ENCODE measurements around the gene HCN4.
"Not testable (repeated sequence)": the region's sequence is repeated elsewhere in the genome, so short reads cannot be mapped to it uniquely, and the experiment has no call there.

HCN4 gene

DNA sequence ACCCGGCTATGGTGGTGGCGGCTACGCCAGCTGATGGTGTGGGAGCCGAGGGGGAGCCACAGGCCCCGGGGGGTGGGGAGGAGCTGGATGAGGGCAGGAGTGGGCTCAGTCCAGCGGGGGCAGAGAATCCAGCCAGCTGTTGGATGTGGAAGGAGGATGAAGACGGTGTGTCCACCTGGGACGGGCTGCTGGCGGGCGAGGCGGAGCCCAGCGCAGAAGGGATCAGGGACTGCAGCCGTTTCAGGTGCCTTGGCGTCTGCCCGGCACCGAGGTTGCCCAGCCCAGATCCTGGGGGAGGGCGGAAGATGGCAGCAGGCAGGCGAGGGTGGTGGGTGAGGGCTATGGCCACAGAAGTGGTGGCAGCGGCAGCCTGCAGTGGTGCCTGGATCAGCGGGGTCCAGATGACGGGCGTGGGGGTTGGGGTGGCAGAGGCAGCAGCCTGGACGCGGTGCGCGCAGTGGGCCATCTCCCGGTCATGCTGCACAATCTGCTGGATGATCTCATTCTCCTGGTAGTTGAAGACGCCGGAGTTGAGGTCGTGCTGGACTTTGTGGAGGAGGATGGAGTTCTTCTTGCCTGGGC, 45.3 kb downstream of the HCN4 start:
- DNase-seq = no peak

DNA sequence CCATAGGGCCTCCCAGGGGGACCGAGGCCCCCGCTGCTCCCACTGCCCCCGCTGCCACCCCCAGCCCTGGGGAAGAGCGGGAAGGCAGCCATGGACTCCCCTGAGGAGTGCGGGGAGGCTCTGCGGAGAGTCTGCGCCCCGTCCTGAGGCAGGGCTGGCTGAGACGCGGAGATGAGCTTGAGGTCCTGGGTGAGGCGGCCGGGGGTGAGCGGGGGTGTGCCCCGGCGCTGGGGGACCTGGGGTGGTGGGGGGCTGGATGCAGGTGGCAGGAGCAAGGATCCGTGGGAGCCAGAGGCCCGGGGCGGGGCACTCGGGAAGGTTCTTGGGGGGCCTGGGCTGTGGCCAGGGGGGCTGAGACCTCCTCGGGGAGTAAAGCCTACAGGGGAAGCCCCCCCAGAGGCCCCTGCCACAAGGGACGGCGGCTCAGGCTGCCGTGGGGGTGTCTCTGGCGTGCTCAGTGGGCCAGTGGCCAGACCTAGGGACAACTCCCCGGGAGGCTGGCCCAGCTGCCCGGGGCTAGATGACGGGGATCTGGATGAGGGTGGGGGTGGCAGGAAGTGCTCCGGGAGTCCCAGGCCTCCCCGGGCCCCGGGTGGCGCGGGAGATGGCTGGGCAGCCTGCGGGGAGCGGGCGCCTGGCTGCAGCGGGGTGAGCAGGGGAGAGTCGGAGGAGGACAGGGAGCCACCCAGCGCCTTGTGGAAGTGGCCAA, 45.9 kb downstream of the HCN4 start:
- no peak for DNase-seq

DNA sequence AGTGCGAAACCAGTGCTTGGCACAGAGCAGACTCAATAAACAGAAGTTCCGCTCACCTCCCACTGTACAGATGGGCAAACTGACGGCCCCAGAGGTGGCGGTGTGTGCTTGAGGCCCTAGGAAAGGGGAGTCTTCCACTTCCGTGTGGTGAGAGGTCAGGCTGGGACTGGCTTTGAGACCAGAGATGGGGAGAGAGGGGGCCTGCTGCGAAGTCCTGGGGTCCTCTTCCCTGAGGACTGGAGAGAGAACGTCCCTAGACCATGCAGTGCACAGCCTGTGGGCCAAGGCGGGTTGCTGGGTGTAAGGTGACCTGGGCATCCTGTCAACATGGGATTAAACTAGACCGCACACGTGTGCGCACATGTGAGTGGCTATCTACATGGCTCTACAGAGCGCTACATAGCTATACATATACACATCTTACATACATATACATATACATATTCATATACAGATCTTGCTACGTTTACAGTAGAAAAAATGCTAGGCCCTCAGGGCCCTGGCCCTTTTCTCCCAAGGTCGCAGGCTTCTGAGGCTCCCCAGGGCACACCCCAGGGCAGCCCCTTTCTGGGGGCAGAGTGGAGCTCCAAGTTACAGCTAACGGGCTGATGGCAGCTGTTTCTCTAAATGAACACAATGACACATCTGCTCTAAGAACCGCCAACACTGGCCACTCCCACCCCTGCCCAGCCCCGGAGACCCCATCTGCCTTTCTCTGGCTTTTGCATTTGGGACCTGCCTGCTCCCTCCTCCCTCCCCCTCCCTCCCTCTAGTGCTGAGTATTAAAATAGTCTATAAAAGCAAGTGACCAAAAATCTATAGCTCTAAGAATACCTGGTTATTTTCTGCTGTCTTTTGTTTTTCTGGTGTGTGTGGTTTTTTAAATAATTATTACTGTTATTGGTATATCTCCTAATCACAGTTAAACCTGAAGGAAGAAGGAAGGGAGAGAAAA, 47.0 kb downstream of the HCN4 start:
- DNase-seq = no peak

DNA sequence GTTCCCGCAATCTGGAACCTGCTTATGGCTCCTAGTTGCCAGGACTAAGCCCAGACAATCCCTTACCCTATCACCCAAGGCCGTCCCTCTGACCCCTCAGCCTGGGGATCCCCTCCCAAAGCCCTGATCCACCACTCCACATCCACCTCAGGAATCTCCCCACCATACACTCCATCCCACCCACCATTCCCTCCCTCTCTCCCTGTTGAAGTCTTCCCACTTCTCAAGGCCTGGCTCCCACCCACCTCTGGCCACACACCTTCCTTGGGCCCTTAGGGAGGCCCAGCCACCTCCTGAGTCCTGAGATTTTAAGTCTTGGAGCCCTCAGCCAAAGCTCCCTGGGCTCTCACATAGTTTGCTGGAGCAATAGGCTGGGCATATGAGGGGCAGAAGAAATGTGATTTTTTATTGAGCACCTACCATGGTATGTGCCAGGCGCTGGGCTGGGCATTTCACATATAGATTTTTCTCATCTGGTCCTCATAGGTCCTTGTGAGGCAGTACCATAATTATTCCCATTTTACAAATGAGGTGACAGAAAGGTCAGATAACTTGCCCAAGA, 48.1 kb downstream of the HCN4 start:
- no peak for DNase-seq

DNA sequence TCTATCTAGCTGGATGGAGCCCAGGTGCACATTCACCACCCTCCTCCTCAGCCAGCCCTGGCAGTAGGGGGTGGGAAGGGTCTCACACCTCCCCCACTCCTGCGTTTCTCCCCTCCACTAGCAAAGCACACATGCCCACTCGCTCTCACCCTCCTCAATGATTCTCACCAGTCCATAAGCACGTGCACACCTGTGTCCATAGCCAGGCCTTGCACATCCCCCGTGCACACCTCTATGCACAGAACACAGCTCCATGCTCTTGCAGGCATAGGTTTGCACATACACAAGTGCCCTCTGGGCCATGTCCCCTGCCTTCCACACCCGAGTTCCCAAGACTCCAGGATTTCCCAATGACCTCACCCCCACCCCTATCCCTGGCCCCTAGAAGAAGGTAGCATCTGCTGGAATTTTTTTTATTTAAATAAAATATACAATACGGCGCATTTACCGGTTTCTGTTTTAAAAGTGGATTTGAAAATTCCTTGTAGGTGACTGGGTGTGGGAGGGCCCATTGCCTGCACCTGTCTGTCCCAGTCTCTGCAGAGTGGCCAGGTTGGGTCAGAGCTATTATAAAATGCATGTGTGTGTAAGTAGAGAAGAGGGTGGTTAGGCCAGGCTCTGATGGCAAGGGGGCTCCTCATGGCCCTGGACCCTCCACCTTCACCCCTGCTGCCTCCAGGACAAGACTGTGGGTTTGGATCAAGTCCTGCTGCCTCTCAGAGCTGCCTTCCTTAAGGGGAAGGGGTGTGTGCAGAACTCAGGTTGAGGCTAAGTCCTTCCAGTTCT, 49.1 kb downstream of the HCN4 start:
- no peak for DNase-seq

DNA sequence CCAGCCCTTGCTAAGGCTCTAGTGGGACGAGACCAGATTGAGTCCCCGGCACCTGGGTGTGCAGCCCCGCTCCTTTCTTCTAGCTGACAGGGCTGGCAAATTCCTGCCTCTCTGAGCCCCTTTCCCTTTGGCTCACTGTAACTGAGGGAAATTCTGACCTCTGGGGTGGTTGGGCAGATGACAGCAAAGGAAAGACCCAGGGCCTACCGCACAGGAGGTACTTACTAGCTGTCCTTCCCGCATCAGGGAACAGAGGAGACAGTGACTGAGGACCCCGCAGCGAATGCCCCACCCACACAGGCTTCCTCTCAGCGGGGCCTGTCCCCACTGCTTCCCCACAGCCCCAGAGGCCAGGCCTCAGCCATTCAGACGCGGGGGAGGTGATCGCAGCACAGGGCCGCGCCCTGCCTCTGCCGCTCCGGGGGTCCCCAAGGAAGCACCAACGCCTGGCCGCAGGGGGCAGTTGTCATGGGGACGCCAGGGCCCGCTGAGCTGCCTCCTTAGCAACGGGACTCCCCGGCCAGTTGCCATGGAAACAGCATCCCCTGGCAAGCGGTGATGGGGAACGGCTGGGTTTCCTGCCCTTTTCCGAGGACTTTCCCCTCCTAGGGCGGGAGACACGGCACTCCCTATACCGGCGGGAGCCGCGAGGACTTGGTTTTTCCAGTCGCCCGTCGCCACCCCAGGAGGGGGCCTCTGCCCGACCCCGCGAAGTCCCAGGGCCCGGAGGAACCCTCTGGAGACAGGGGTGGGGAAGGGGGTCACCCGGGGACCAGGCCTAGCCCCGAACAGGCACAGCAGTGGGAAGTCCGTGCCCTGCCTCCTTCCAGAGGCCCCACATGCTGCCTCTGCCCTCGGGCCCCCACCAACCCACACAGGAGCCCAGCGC, 50.1 kb downstream of the HCN4 start:
- DNase-seq = no peak

DNA sequence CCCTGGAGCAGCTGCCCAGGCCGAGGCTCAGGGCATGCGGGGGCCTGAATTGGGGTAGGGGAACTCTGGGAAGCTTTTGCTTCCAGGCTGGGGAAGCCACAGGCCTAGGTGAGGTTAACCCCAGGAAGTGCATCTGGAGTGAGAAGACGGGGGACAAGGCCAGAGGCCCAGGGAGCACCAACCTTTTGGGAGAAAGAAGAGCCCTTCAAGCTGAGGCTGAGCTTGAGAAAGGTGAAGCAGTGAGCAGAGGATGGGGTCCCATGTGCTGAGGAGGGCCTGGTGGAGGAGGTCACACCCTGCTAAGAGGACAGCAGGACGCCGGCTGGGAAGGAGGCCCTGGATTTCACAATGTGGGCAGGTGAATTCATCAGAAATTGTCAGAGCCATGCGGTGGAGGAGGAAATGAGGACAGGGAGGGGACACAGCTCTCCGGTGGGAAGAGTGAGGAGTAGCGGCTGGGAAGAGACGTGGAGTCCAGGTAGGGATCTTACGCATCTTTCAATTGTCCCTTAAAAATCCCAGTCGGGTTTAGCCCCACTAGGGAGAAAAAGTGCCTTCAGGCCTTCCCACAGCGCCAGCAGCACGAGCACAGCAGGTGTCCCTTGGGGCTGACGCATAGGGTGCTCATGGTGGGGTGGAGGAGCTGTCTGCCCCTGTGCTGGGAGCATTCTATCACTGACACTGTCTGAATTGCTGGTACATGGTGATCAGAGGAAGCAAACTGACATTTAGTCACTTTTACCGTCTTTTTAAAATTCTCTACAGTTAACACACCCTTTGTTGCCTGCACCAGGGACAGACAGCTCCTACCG, 50.9 kb downstream of the HCN4 start:
- DNase-seq = no peak

DNA sequence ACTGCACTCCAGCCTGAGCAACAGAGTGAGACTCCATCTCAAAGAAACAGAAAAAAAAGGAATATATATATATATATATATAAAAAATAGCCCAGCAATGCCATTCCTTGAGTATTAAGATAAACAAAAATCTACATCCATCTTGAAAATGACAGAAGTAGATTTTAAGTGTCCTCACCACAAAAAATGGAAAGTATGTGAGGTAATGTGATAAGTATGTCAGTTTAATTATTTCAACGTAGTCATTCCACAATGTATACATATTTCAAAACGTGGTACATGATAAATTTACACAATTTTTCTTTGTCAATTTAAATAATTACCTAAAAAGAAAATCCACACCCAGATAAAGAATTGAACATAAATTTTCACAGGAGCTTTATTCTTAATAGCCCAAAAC, 54.9 kb downstream of the HCN4 start:
- no peak for DNase-seq

DNA sequence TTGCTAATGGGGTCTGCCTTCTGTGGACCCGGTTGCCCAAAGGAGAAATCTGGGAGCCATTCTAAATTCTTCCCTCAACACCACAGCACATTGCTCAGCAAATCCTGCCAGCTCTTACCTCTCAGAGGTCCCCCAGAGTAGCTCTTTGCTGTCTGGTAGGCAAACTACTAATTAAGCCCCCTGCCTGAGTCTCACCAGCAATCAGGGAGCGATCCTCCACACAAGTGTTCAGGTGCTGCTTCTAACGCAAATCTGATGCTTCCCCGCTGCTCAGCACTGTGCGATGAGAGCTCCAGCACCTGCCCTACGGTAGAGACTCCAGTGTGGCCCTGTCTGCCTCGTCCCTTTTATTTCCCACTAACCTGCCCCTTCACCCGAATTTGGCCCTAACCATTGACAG, 60.5 kb downstream of the HCN4 start:
- no peak for DNase-seq

DNA sequence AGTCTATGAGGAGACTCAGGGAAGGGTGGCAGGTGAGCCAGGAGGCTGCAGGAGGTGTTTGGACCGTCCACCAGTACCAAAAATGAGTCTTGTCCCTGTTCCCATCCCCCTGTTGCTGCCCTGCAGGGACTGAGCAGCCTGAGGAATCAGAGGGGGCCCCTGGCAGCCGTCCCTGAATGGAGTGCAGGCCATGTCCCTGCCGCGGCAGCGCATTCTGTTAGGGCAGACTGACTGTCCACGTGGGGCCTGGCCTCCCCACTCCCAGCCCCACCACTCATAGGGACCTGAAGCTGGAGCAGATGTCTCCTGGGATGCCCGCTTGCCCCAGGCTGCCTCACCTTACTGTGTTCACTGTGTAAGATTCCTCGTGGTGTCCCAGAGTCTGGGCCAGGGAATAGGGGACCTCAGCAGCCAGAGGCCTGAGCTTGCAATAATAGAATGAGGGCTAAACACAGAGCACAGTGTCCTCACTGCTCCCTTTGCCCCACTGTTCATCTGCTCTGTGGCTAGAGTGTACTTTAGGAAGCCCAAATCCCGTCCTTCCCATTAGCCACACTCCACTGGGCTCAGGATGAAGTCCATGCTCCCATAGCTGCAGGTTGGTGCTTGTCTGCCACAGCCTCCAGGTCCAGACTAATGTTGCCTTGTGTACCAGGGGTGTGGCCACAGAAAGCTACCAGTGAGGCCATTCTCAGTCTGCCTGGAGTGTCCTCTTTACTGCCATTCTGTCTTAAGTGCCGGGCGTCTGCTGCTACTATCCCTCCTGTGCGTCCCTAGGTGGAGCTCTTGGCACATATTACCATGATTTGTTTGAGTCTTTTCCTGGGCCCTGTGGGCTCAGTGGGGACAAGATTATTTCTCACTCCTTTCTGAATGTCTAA, 63.2 kb downstream of the HCN4 start:
- peak; percentile 43 for DNase-seq

DNA sequence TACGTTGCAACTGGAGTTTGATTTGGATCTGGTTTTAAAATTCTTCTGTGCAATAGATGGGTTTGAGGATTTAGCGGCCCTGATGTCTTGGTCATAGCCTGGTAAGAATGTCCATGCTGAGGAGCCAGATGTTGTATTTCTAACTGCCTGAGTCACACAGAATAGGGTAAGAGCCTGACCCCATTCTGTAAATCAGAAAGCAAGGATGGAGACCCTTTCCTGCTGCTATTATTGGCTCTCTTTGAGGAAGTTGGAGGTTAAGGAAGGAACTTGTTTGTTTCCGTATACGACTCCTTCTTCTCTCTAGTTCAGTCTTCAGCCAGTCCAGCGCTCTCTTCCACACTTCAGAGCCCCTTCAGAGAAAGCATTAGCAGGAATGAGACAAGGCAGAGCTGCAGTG, 65.1 kb downstream of the HCN4 start:
- no peak for DNase-seq

DNA sequence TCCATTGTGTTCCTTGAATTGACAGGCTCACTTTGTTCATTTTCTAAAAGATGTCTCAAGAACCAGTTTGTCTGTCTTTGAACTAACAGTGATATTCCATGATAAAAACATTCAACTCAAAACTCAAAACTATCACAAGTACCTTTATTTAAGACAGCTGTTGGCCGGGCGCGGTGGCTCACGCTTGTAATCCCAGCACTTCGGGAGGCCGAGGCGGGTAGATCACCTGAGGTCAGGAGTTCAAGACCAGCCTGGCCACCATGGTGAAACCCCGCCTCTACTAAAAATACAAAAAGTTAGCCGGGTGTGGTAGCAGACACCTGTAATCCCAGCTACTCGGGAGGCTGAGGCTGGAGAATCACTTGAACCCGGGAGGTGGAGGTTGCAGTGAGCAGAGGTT, 68.5 kb downstream of the HCN4 start:
- not testable (repeated sequence) for DNase-seq

DNA sequence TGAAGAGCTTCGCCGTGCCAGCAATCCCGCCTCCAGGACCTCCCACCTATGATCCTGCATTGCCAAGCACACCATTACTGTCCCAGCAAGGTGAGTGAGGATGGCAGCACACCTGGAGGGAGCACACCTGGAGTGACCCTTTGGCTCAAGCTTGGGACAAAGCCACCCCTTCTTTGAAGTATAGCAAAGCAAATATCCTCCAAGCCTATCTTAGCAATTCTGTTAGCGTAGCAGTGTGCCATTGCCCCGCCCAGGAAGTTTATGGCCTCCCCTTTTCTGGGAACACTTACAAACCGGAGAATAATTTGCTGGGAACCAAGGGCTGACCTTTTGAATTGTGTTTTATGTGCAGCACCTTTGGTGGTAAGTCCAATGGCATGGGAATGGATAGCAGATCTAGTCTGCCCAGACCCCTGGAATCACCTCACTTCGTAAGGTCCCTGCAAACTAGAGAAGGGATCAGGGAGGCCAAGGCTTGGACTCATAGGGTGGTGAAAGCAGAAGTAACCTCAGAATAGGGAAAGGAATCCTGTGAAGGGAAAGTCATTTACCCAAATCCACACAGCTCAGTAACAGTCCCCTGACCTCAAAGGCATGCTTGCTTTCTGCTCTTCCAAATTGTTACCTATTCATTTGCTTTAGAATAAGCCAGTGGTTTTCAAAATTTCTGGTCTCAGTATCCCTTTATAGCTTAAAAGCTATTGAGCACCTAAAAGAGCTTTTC, 70.1 kb downstream of the HCN4 start:
- DNase-seq = no peak

DNA sequence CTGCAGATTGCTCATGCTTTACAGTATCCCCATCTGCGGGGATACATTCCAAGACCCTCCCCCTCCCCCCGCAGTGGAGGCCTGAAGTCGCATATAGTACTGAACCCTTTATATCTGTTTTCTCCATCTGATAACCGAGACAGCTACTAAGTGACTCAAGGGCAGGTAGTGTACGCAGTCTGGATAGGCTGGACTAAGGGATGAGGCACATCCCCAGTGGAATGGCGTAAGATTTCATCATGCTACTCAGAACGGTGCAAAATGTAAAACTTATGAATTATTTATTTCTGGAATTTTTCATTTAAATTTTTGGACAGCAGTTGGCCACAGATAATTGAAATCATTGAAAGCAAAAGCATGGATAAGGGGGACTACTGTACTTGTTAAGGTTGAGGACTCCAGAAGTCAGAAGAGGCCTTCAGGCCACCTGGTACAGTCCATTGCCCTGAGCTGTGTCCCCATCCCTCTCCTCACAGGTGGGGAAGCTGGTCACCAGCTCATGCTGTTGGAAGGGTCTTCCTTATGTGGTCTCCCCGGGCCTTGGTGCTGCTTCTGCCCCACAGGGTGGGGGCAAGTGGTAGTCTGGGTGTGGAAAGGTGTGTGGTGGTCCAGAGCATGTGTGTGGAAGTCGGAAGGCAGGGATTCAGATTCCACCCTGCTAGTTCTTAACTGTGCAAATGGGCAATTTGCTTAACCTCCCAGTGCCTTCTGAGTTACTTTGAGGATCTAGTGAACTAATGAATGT, 72.0 kb downstream of the HCN4 start:
- DNase-seq = no peak

DNA sequence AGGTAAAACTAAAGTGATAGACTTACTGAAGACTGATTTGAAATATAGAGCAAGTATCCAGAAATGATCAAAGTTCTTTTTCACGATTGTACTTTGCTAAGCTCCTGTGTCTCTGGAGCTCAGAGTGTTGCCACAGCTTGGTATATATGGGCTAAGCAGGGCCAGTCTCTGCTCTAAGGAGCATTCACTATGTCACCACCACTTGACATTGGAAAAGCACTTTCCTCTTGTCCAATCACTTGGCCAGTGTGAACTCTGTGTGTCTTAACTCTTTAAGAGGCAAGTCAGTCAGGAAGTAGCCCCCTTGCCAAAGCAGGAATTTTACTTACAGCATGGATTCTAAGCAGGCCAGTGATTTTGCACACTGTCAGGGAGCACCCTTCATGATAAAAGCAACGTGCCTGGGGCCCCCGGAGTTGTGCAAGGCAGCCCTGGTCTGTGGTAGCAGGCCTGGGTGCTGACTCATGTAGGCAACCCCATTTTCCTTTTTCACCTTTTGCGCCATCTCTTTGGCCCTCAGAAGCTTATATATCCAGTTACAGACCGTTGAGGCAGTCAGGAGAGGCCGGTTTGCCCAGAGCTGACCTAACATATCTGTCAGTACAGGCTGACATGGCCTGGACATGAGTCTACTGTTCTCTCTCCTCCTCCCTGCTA, 73.0 kb downstream of the HCN4 start:
- peak; percentile 3 for DNase-seq

DNA sequence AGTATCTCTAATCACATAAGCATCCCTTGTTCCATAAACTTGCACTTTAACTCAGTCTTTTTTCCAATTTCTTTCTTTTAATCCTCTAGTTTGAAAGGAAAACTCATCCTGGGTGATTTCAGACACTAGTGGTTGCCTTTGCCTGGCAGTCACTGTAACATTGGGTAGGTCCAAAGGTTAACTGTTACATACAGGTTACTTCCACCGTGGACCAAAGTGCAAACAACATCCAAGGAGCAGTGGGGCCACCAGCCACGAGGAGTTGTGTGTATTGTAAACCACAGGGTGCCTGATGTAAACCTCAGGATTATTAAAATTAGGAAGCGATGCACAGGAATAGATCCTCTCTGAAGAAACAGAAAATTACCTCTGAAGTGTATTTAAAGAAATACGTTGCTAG, 75.0 kb downstream of the HCN4 start:
- no peak for DNase-seq

DNA sequence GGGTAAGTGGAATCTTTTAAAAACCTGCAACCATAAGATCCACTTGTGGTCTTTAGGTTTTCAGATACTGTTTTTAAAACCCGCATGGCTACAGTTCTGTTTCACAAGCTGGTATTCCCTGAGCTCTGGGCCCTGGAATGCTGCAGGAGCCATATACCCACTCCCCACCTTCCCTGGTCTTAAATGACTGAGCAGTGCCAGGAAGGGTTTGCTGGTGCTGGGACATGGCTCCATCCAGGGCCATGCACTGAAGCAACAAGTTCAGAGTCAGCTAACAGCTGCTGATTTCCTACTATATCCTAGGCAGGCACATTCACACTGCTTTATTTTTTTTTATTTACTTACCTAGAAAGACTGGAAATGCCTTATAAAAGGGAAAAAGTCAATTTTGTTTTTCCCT, 77.3 kb downstream of the HCN4 start:
- DNase-seq = no peak

DNA sequence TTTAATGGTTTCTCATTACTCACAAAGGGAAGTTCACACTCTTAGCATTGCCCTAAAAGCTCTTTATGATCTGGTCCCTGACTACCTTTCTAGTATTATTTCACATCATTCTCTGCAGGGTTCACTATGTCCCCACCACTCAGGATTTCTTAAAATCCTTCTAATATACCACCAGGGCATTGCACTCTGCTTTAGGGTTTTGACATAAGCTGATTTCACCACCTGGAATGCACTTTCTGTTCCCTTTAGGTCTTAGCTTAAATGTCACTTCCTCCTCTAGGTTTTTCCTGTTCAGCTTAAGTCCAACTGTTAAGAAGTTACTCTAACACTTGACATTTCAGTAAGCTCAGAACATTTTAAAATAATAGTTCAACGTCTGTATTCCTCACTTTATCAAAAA, 81.7 kb downstream of the HCN4 start:
- DNase-seq = no peak
